Activated CD4-positive, alpha-beta T cell treated with anti-CD3 and anti-CD28 coated beads, Interleukin-2, Interleukin-6, amounts not matched to agents 100 ng/mL and 50 ng/mL, durations not matched to agents 16 hours and 8 hours (primary cell): ENCODE data around the gene ARGLU1.

Experiments used
- DNase-seq: peaks from one replicate; pipeline ENCODE4 v3.0.0-alpha.2; 2020

The ARGLU1 gene

GRCh38 chr13:106522898-106523525 is 44.9 kb downstream of the ARGLU1 start:
- no peak for DNase-seq

GRCh38 chr13:106522112-106522705 is 45.7 kb downstream of the ARGLU1 start:
- DNase-seq = no peak

- no peak for DNase-seq
These were observed 46.7 kb downstream of the ARGLU1 start for GRCh38 chr13:106521095-106521799.

GRCh38 chr13:106520251-106521054 is 47.5 kb downstream of the ARGLU1 start:
- no peak for DNase-seq

- no peak for DNase-seq
These were observed 49.4 kb downstream of the ARGLU1 start for GRCh38 chr13:106518512-106518911.

- DNase-seq = no peak
These were observed 50.7 kb downstream of the ARGLU1 start for GRCh38 chr13:106517109-106517847.

GRCh38 chr13:106515635-106516254 is 52.2 kb downstream of the ARGLU1 start:
- no peak for DNase-seq

GRCh38 chr13:106514928-106515634 is 52.9 kb downstream of the ARGLU1 start:
- DNase-seq = no peak

GRCh38 chr13:106513025-106513983 is 54.6 kb downstream of the ARGLU1 start:
- DNase-seq = no peak

GRCh38 chr13:106507560-106508274 is 60.2 kb downstream of the ARGLU1 start:
- peak; percentile 33 for DNase-seq

- no peak for DNase-seq
These were observed 61.7 kb downstream of the ARGLU1 start for GRCh38 chr13:106506286-106506685.

GRCh38 chr13:106505732-106506131 is 62.2 kb downstream of the ARGLU1 start:
- no peak for DNase-seq

GRCh38 chr13:106505295-106505694 is 62.6 kb downstream of the ARGLU1 start:
- no peak for DNase-seq

GRCh38 chr13:106503730-106504453 is 64.0 kb downstream of the ARGLU1 start:
- DNase-seq = no peak

- no peak for DNase-seq
These were observed 64.7 kb downstream of the ARGLU1 start for GRCh38 chr13:106503272-106503671.

GRCh38 chr13:106500445-106500844 is 67.5 kb downstream of the ARGLU1 start:
- no peak for DNase-seq

- DNase-seq = peak; percentile 9
These were observed 68.0 kb downstream of the ARGLU1 start for GRCh38 chr13:106499896-106500295.

- DNase-seq = no peak
These were observed 68.8 kb downstream of the ARGLU1 start for GRCh38 chr13:106499113-106499512.

- DNase-seq = no peak
These were observed 69.4 kb downstream of the ARGLU1 start for GRCh38 chr13:106498571-106498970.
